ENCODE data around the gene DOCK4. TPM values are rescaled to one million over a fixed set of nuclear protein-coding genes. Genes with fewer than 3 reads are reported as not detected.

The DOCK4 gene
- polyA plus RNA-seq, 3 donors = 19.3 to 22.7 (median 20.0) TPM

DNA sequence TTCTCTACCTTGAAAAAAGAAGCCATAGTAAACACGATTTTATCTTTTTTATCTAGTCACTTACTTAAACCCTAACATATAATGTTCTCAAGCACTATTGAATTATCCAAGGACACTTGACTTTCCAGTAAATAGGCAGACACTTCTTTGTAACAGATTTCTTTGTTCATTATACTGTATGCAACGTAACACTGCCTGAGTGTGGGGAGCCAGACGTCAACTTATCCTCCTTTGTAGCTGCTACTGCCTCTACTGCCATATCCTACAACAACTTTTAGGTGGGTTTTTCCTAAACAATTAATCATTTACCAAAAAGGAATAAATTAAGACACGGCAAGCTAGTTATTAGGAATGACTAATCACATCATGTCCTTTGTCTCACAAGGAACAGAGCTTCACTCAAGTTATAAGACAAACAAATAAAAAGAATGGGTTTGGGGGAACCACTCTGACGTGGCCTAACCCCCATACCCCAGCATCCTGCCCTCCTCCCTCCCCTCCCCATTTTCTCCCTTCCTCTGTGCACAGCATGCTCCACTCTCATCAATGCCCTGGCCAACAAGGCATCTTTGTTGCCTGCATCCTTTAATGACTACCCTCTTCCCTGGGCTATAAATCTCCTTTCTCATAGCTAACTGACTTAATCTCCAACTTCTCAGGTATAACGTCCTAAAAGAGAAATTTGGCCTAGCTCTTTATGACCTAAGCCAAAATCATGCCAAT lies 43.3 kb downstream of the DOCK4 start:
- DNase-seq (ENCODE audit: low read depth in 3 of 3, low spot score in 2 of 3) = no peak

DNA sequence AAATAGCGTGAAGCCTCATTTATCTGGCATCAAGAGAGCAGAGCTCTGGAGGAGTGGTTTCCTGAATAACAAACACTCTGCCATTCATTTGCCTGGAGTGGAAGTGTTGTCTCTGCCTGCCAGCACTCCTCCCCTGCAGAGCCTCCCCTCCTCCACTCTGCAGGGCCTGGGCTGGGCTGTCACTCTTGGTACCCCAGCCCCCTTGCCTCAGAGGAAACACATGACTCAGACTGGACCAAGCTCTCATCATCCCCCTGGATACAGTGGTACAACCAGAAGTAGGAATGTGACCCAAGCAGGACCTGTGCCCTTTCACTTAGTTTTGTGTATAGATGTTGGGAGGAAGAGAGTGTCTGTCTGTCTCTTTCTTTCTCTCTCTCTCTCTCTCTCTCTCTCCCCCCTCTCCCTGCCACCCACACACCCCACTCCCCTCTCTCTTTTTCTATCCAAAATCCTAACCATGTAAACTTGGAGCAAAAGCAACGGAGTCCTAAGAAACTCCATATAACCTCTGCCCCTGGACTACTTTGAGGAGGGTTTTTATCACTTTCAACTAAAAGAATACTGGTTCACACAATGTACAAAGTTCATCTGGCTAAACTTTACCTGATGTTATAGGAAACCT lies 43.9 kb downstream of the DOCK4 start:
- peak in 1 of 3 donors; percentile 61 for DNase-seq (ENCODE audit: low read depth in 3 of 3, low spot score in 2 of 3)

DNA sequence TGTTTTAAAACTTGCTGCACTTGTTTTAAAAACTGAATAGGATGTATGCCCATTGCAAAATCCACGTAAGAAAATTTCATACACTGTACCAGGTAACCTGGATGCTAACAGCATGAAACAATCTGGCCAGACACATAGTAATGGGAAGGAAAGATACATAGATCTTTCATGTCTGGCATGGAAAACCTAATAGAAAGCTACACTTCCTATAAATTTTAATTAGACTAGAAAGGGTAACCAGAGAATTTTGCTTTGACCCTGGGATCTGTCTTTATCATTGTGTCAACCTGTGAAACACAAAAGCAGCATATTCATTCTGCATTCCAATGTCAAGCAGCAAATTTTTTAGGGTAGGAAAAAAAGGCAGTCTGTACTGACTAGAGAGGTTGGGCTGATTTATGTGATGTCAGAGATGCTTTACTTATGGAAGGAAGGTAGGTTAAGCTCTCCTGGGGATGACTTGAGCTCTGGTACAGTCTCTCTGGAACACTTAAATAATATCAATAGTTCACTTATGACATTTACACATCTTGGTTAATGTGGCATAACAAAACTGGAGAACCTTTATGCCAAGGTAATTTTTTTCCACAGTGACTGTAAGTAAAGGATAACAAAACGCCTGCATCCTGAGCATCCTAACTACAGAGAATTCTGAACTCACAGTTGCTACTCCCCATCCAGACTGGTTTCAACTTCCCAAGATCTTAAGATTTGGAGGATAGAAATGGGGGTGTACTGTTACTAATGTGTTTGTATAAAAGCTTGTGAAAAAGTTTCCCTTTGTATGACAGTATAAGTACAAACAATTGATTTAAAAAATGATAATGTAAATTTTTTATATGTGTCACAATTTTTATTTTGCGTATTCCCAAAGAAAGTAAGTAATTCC lies 44.7 kb downstream of the DOCK4 start:
- no peak for DNase-seq (ENCODE audit: low read depth in 3 of 3, low spot score in 2 of 3)

DNA sequence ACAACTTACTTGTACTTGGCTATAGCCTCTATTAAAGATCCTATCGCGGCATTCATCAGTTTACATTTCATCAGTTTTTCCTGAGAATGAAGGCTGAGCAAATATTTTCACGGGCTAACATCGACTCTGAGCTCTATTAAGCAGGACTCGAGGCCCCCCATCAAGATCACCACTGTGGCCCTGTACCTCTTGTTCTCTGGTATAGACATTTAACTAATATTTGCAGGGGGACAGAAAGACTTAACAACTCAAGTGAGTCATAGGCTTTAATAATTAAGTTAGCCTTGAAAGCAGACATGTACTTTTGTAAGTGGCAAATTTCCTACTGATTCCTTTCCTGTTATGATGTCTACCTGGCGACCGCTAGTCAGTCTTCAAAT lies 45.4 kb downstream of the DOCK4 start:
- no peak for DNase-seq (ENCODE audit: low read depth in 3 of 3, low spot score in 2 of 3)

GRCh38 chr7:112160130-112160770 lies 45.9 kb downstream of the DOCK4 start:
- no peak for DNase-seq (ENCODE audit: low read depth in 3 of 3, low spot score in 2 of 3)

DNA sequence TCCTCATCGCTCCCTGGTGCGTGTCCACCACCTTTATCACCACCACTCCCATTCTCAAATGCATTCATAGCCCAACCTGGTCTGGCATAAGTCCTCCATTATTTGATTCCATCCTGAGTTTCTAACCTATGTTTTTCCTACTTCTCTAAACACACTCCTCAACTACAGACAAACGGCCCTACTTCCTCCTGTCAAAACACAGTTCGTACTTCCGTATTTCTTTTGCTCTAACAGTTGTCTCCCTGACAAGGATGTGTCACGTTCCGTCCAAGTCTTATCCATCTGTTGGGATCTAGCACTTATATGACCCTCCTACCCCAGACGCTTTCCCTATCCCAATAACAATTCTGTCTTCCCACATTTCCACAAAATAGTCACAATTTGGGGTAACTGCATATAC lies 46.8 kb downstream of the DOCK4 start:
- no peak for DNase-seq (ENCODE audit: low read depth in 3 of 3, low spot score in 2 of 3)

DNA sequence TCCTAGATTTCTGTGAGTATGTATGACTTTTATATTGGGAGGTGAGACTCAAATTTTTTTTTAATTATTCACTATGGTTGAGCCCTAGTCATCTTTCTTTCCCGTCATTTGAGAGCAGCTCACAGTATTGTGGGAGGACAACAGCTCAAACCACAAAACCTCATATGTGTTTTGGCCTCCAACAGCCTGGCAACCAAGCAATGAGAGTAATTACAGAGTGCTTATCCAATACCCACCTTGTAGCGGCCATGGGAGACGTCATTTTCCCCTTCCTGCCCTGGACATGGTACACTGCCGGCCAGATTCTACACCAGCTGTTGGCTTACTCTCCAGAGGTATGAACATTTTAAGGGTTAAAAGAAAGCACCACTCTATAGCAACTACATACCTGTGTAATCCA lies 49.1 kb downstream of the DOCK4 start:
- no peak for DNase-seq (ENCODE audit: low read depth in 3 of 3, low spot score in 2 of 3)

- no peak for DNase-seq (ENCODE audit: low read depth in 3 of 3, low spot score in 2 of 3)
These were observed 49.8 kb downstream of the DOCK4 start for GRCh38 chr7:112156412-112156811.

GRCh38 chr7:112154690-112155089 lies 51.5 kb downstream of the DOCK4 start:
- no peak for DNase-seq (ENCODE audit: low read depth in 3 of 3, low spot score in 2 of 3)

DNA sequence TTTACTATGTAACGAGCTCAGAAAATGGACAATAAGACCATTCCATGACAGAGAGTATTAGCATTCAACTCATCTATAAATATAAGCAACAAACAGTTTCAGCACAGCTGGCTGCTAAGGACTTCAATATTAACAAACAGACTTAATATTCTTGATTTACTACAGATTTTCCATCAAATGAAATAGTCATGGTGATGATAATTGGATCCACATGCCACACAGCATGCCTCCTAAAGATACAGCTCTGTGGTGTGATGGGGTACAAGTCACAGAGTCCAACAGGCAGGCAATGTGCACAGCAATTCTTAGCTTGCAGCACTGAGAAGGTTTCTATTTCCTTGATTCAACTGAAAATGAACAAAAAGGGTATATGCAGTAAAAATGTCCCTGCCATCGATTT lies 54.0 kb downstream of the DOCK4 start:
- no peak for DNase-seq (ENCODE audit: low read depth in 3 of 3, low spot score in 2 of 3)

GRCh38 chr7:112150823-112151641 lies 55.2 kb downstream of the DOCK4 start:
- DNase-seq (ENCODE audit: low read depth in 3 of 3, low spot score in 2 of 3) = no peak

DNA sequence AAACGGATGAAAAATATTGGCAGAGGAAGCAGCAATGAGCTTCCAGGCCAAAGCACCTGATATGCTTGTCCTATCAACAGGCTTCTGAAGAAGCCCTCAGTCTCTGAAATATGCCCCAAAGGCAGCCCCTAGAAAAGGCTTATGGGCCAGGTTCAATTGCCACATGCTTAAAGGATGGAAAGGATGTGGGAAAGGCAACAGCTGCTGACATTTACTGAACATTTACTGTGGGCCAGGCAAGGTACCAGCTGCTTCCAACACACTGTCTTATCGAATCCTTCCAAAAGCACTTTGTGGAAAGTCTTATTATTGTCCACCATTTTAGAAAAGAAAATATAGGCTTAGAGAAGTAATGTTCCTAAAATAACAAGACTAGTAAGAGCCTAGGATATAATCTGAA lies 56.5 kb downstream of the DOCK4 start:
- DNase-seq (ENCODE audit: low read depth in 3 of 3, low spot score in 2 of 3) = no peak

DNA sequence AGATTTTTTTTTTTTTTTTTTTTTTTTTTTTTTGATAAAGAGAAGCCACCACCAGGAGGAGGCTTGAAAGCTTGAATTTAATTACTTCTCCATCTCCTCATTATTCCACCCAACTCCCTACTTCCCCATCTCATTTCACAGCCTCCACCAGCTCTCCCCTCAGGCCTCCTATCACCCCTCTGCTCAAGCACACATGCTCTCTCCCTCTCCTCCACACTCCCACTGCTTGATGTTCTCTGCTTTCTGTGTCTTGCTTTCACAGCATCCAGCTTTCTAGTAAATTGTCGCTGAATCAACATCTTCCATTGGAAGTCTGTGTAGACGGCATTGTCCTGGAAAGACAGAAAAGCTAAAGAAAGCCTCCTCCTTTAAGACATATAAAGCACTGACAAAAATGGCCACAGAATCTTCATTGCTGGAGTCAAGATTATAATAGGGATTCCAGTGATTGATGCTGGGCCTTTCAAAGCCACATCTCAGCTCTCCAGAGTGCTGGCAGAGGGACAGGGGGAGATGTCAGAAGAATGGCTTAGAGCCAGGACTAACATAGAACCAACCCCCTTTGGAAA lies 58.3 kb downstream of the DOCK4 start:
- no peak for DNase-seq (ENCODE audit: low read depth in 3 of 3, low spot score in 2 of 3)

GRCh38 chr7:112145206-112145605 lies 61.0 kb downstream of the DOCK4 start:
- no peak for DNase-seq (ENCODE audit: low read depth in 3 of 3, low spot score in 2 of 3)

DNA sequence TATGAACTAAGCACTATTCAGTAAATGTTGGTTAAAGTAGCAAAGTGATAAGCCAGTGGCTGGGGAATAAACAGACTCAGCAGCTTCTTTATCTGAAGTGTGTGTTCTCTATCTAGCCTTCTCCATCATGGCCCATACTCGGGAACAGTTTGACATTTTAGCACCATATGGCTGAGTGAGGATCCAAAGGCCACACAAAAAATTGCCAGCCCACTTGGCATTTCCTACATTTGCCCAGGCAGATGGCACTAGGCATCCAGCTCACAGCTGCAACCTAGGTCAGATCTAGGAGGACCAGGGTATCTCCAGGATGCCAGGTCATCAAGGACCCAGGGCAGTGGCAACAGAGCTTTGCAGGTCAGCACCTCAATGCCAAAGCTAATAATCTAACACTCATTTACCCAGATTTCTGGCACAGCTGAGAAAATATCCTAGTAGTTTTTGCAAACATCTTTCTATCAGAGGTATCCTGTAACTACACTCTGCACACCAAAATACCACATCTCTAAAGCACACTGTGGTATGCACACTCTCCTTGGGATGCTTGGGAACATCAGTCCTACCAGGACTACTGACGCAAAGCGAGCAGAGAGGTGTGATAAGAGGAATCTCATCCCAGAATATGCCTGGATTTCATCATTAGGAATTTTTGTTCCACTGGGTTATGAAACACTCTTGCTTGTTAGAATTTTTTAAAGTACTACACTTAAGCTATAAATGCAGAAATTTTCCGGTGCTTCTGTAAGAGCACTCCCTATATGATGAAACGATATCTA lies 61.7 kb downstream of the DOCK4 start:
- no peak for DNase-seq (ENCODE audit: low read depth in 3 of 3, low spot score in 2 of 3)

DNA sequence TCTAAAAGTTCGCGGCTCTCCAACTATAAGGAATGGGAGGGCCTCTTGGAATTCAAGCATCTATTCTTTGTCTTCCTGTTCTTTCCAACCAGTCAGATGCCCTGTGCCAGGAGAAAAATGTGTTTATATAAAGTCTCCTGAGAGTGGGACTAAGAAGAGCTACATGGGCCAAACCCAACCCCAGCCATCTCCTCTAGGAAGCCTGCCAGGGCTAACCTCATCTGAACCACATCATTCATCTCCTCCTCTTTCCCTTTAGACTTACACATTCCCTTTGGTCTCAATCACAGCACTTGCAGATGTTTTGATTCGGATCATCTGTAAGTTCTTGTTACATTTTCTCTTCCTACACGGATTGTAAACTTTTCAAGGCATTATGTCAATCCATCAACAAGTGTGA lies 62.6 kb downstream of the DOCK4 start:
- DNase-seq (ENCODE audit: low read depth in 3 of 3, low spot score in 2 of 3) = no peak

GRCh38 chr7:112143136-112143535 lies 63.1 kb downstream of the DOCK4 start:
- no peak for DNase-seq (ENCODE audit: low read depth in 3 of 3, low spot score in 2 of 3)

DNA sequence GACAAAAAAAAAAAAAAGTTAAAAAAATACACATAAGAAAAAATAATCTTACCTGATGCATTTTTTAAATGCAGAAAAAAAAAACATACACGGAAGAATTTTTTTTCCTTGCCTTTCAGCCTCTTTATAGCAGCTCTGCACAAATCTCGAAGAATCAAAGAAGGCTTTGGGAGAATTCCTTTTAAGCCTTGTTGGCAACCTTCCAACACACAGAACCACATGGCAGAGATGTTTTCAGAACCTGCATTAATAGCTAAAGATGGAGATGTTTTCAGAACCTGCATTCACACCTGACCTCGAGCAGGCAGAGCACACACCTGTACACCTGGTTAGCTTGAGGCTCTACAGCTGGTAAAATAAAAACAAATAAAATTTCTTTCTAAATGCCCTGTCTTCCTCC lies 65.6 kb downstream of the DOCK4 start:
- DNase-seq (ENCODE audit: low read depth in 3 of 3, low spot score in 2 of 3) = no peak

- DNase-seq (ENCODE audit: low read depth in 3 of 3, low spot score in 2 of 3) = no peak
These were observed 67.3 kb downstream of the DOCK4 start for GRCh38 chr7:112138938-112139337.

Data from right renal cortex interstitium (tissue), 3 donors.